ACC112 (cell line): Measurements from ENCODE around the gene PLEKHD1.
"Not testable (repeated sequence)": the region's sequence is repeated elsewhere in the genome, so short reads cannot be mapped to it uniquely, and the experiment has no call there.

ENCODE experiments used
- H2AFZ ChIP-seq: fragments of 200-600 bp; sonication (generic); one replicate; pipeline ENCODE4 v1.6.0; 2017; ENCODE audit warnings: antibody characterized with exemption, low read length; ENCODE audit not compliant: unreplicated experiment
- H3K27ac ChIP-seq: fragments of 200-600 bp; sonication (generic); 2 replicates; pipeline ENCODE4 v1.5.1; 2014; ENCODE audit warnings: low read depth, mild to moderate bottlenecking, antibody characterized with exemption, low read length, moderate library complexity
- H3K27me3 ChIP-seq: fragments of 200-600 bp; sonication (generic); 2 replicates; pipeline ENCODE4 v1.6.1; 2014; ENCODE audit warnings: mild to moderate bottlenecking, antibody characterized with exemption, low read length, moderate library complexity, mixed read lengths; ENCODE audit not compliant: insufficient read depth
- H3K36me3 ChIP-seq: fragments of 200-600 bp; sonication (generic); 2 replicates; pipeline ENCODE4 v1.6.1; 2016; ENCODE audit warnings: mild to moderate bottlenecking, antibody characterized with exemption, low read length, moderate library complexity, mixed read lengths; ENCODE audit not compliant: insufficient read depth
- H3K4me1 ChIP-seq: fragments of 200-600 bp; sonication (generic); one replicate; pipeline ENCODE4 v1.6.1; 2016; ENCODE audit warnings: low read length, mixed read lengths; ENCODE audit not compliant: insufficient read depth, unreplicated experiment, control insufficient read depth
- H3K4me3 ChIP-seq: fragments of 200-600 bp; sonication (generic); 2 replicates; pipeline ENCODE4 v1.5.1; 2014; ENCODE audit warnings: mild to moderate bottlenecking, low read depth, low read length
- H3K79me2 ChIP-seq: fragments of 200-600 bp; sonication (generic); one replicate; pipeline ENCODE4 v1.6.0; 2016; ENCODE audit warnings: low read length; ENCODE audit not compliant: control insufficient read depth, unreplicated experiment, insufficient read depth

The PLEKHD1 gene

GRCh38 chr14:69493791-69494190 lies 9.3 kb downstream of the PLEKHD1 start:
- H3K27me3 ChIP-seq = peaks cover 46% of the 10 kb centered on the region
- no peak overlapping the region for H3K27ac ChIP-seq
- H3K79me2 ChIP-seq = no peaks in the 10 kb centered on the region
- H2AFZ ChIP-seq = no peak overlapping the region
- H3K4me3 ChIP-seq = no peak overlapping the region
- H3K36me3 ChIP-seq = no peaks in the 10 kb centered on the region
- no peaks in the 10 kb centered on the region for H3K4me1 ChIP-seq

- no peaks in the 10 kb centered on the region for H3K79me2 ChIP-seq
- no peak overlapping the region for H3K27ac ChIP-seq
- no peaks in the 10 kb centered on the region for H3K36me3 ChIP-seq
- no peak overlapping the region for H3K4me3 ChIP-seq
- peaks cover 42% of the 10 kb centered on the region for H3K27me3 ChIP-seq
- H3K4me1 ChIP-seq = no peaks in the 10 kb centered on the region
- H2AFZ ChIP-seq = no peak overlapping the region
These were observed 10.9 kb downstream of the PLEKHD1 start for GRCh38 chr14:69495341-69495921.

- not testable (repeated sequence) for H3K27ac ChIP-seq, H3K79me2 ChIP-seq, H3K4me3 ChIP-seq, H2AFZ ChIP-seq, H3K36me3 ChIP-seq, H3K4me1 ChIP-seq
- H3K27me3 ChIP-seq = peaks cover 44% of the 10 kb centered on the region
These were observed 13.3 kb downstream of the PLEKHD1 start for GRCh38 chr14:69497866-69498265.

GRCh38 chr14:69498286-69498685 lies 13.8 kb downstream of the PLEKHD1 start:
- H3K4me3 ChIP-seq, H3K79me2 ChIP-seq, H3K36me3 ChIP-seq, H3K4me1 ChIP-seq, H2AFZ ChIP-seq, H3K27ac ChIP-seq: not testable (repeated sequence)
- peaks cover 44% of the 10 kb centered on the region for H3K27me3 ChIP-seq

- Histone ChIP-seq H3K79me2 (no peaks in the 10 kb centered on the region), H3K36me3 (no peaks in the 10 kb centered on the region), H3K4me3 (no peak overlapping the region), H3K4me1 (no peaks in the 10 kb centered on the region), H3K27ac (no peak overlapping the region), H2AFZ (no peak overlapping the region), H3K27me3 (peaks cover 35% of the 10 kb centered on the region)
These were observed 14.9 kb downstream of the PLEKHD1 start for GRCh38 chr14:69499436-69499835.

GRCh38 chr14:69500096-69500495 lies 15.6 kb downstream of the PLEKHD1 start:
- Histone ChIP-seq H3K79me2 (no peaks in the 10 kb centered on the region), H3K36me3 (no peaks in the 10 kb centered on the region), H3K4me1 (no peaks in the 10 kb centered on the region), H3K4me3 (no peak overlapping the region), H2AFZ (no peak overlapping the region), H3K27ac (no peak overlapping the region), H3K27me3 (peaks cover 30% of the 10 kb centered on the region)

GRCh38 chr14:69500736-69501135 lies 16.2 kb downstream of the PLEKHD1 start:
- Histone ChIP-seq H3K36me3 (no peaks in the 10 kb centered on the region), H3K27me3 (peaks cover 24% of the 10 kb centered on the region), H3K79me2 (no peaks in the 10 kb centered on the region), H3K4me3 (no peak overlapping the region), H2AFZ (no peak overlapping the region), H3K4me1 (no peaks in the 10 kb centered on the region), H3K27ac (no peak overlapping the region)

- peaks cover 18% of the 10 kb centered on the region for H3K27me3 ChIP-seq
- H3K4me3 ChIP-seq = no peak overlapping the region
- H3K27ac ChIP-seq = no peak overlapping the region
- no peak overlapping the region for H2AFZ ChIP-seq
- no peaks in the 10 kb centered on the region for H3K4me1 ChIP-seq
- no peaks in the 10 kb centered on the region for H3K36me3 ChIP-seq
- no peaks in the 10 kb centered on the region for H3K79me2 ChIP-seq
These were observed 16.9 kb downstream of the PLEKHD1 start for GRCh38 chr14:69501423-69501838.

GRCh38 chr14:69504775-69505174 lies 20.2 kb downstream of the PLEKHD1 start:
- no peaks in the 10 kb centered on the region for H3K36me3 ChIP-seq
- no peaks in the 10 kb centered on the region for H3K79me2 ChIP-seq
- H2AFZ ChIP-seq = no peak overlapping the region
- no peak overlapping the region for H3K27ac ChIP-seq
- H3K4me3 ChIP-seq = no peak overlapping the region
- H3K27me3 ChIP-seq = peaks cover 29% of the 10 kb centered on the region
- H3K4me1 ChIP-seq = no peaks in the 10 kb centered on the region

- Histone ChIP-seq H3K36me3 (no peaks in the 10 kb centered on the region), H3K27me3 (peaks cover 37% of the 10 kb centered on the region), H3K4me3 (no peak overlapping the region), H3K27ac (no peak overlapping the region), H3K4me1 (no peaks in the 10 kb centered on the region), H2AFZ (no peak overlapping the region), H3K79me2 (no peaks in the 10 kb centered on the region)
These were observed 21.1 kb downstream of the PLEKHD1 start for GRCh38 chr14:69505338-69506240.

GRCh38 chr14:69506241-69506595 lies 21.7 kb downstream of the PLEKHD1 start:
- Histone ChIP-seq H3K27ac (no peak overlapping the region), H3K4me1 (no peaks in the 10 kb centered on the region), H3K79me2 (no peaks in the 10 kb centered on the region), H2AFZ (no peak overlapping the region), H3K4me3 (no peak overlapping the region), H3K36me3 (no peaks in the 10 kb centered on the region), H3K27me3 (peaks cover 43% of the 10 kb centered on the region)
